ENCODE results near the gene FOXN1.

- TF ChIP-seq MAX (IDR thresholded peaks at IDR 0.05; ENCODE audit: low read depth, low read length) (no peak), BRCA1 (IDR thresholded peaks at IDR 0.05; ENCODE audit: low read depth, low read length) (no peak)
These were observed 27.2 kb upstream of the FOXN1 start for GRCh38 chr17:28478712-28479615.

All from GM12878 (cell line).